ENCODE data around the gene SZT2.
A peak's percentile ranks its signal among the peaks of the same experiment; 100 is the strongest.
"Not testable (repeated sequence)": the region's sequence is repeated elsewhere in the genome, so short reads cannot be mapped to it uniquely, and the experiment has no call there.

The SZT2 gene

GRCh38 chr1:43388613-43389012, 1.1 kb upstream of the SZT2 start:
- DNase-seq (ENCODE audit: low read depth) = peak; percentile 25

GRCh38 chr1:43392702-43393101, 3.0 kb downstream of the SZT2 start:
- no peak for DNase-seq (ENCODE audit: low read depth)

- no peak for DNase-seq (ENCODE audit: low read depth)
These were observed 5.8 kb downstream of the SZT2 start for GRCh38 chr1:43395523-43395922.

- DNase-seq (ENCODE audit: low read depth) = no peak
These were observed 6.4 kb downstream of the SZT2 start for GRCh38 chr1:43396059-43396458.

GRCh38 chr1:43398227-43398626, 8.5 kb downstream of the SZT2 start:
- no peak for DNase-seq (ENCODE audit: low read depth)

- not testable (repeated sequence) for DNase-seq (ENCODE audit: low read depth)
These were observed 10.7 kb downstream of the SZT2 start for GRCh38 chr1:43400441-43400840.

- no peak for DNase-seq (ENCODE audit: low read depth)
These were observed 12.6 kb downstream of the SZT2 start for GRCh38 chr1:43402089-43402865.

GRCh38 chr1:43404353-43404752, 14.7 kb downstream of the SZT2 start:
- DNase-seq (ENCODE audit: low read depth) = no peak

- no peak for DNase-seq (ENCODE audit: low read depth)
These were observed 15.6 kb downstream of the SZT2 start for GRCh38 chr1:43405219-43405875.

- no peak for DNase-seq (ENCODE audit: low read depth)
These were observed 16.2 kb downstream of the SZT2 start for GRCh38 chr1:43405876-43406234.

GRCh38 chr1:43410571-43410970, 20.9 kb downstream of the SZT2 start:
- DNase-seq (ENCODE audit: low read depth) = no peak

GRCh38 chr1:43413426-43413825, 23.7 kb downstream of the SZT2 start:
- DNase-seq (ENCODE audit: low read depth) = not testable (repeated sequence)

GRCh38 chr1:43414634-43415223, 25.0 kb downstream of the SZT2 start:
- DNase-seq (ENCODE audit: low read depth) = peak; percentile 54

GRCh38 chr1:43415901-43416300, 26.2 kb downstream of the SZT2 start:
- no peak for DNase-seq (ENCODE audit: low read depth)

GRCh38 chr1:43418858-43419257, 29.2 kb downstream of the SZT2 start:
- DNase-seq (ENCODE audit: low read depth) = no peak

GRCh38 chr1:43419627-43420425, 30.1 kb downstream of the SZT2 start:
- no peak for DNase-seq (ENCODE audit: low read depth)

- DNase-seq (ENCODE audit: low read depth) = no peak
These were observed 31.2 kb downstream of the SZT2 start for GRCh38 chr1:43420874-43421273.

- DNase-seq (ENCODE audit: low read depth) = no peak
These were observed 31.7 kb downstream of the SZT2 start for GRCh38 chr1:43421396-43421795.

GRCh38 chr1:43421976-43422750, 32.5 kb downstream of the SZT2 start:
- no peak for DNase-seq (ENCODE audit: low read depth)

GRCh38 chr1:43422995-43423671, 33.4 kb downstream of the SZT2 start:
- no peak for DNase-seq (ENCODE audit: low read depth)

Measured in EH (cell line).